Measurements from ENCODE around the gene RAB11FIP3. TPM values are rescaled to one million over a fixed set of nuclear protein-coding genes. Genes with fewer than 3 reads are reported as not detected.

The RAB11FIP3 gene
- total and polyA plus RNA-seq, 2 of the 13 experiments (the other 11 are each of a cell fraction or from before 2014, with no cell fraction given) = 34.3 to 57.6 TPM

- TF ChIP-seq ZNF142 (CRISPR knock-in tag; IDR thresholded peaks at IDR 0.05) (no peak), SAFB2 (CRISPR knock-in tag; IDR thresholded peaks at IDR 0.05; ENCODE audit: borderline replicate concordance, low read depth) (no peak), REL (CRISPR knock-in tag; conservative IDR thresholded peaks at IDR 0.05) (no peak), ZNF33A (CRISPR knock-in tag; IDR thresholded peaks at IDR 0.05; ENCODE audit: borderline replicate concordance) (no peak), TBX2 (CRISPR knock-in tag; IDR thresholded peaks at IDR 0.05; ENCODE audit: borderline replicate concordance) (peak; percentile 75; the same call in 1 of the 2 replicates), TBX3 (IDR thresholded peaks at IDR 0.05; ENCODE audit: borderline replicate concordance) (no peak), REPIN1 (CRISPR knock-in tag; IDR thresholded peaks at IDR 0.05; ENCODE audit: borderline replicate concordance, low read depth) (no peak), ATF4 (CRISPR knock-in tag; IDR thresholded peaks at IDR 0.05) (0 out of 4 replicates have a peak, but pooled peaks of 1 of the 2 experiments have one; percentile 41), ZNF136 (CRISPR knock-in tag; IDR thresholded peaks at IDR 0.05; ENCODE audit: low read depth) (no peak), ZNF660 (CRISPR knock-in tag; IDR thresholded peaks at IDR 0.05; ENCODE audit: borderline replicate concordance, low read depth) (no peak), ZNF747 (CRISPR knock-in tag; IDR thresholded peaks at IDR 0.05; ENCODE audit: borderline replicate concordance) (0 out of 2 replicates have a peak, but pooled peaks have one; percentile 80), E2F1 (CRISPR knock-in tag; IDR thresholded peaks at IDR 0.05) (no peak), BORCS8-MEF2B (CRISPR knock-in tag; IDR thresholded peaks at IDR 0.05) (no peak; the same call in 1 of the 2 replicates), SP140L (CRISPR knock-in tag; IDR thresholded peaks at IDR 0.05; ENCODE audit: borderline replicate concordance) (no peak), ZNF256 (CRISPR knock-in tag; conservative IDR thresholded peaks at IDR 0.05) (no peak), PHF20 (CRISPR knock-in tag; IDR thresholded peaks at IDR 0.05) (0 out of 2 replicates have a peak, but pooled peaks have one; percentile 34), CSRNP1 (CRISPR knock-in tag; IDR thresholded peaks at IDR 0.05) (peak; percentile 54; the same call in 1 of the 2 replicates)
Measured at GRCh38 chr16:543301-544164, 118.1 kb downstream of the RAB11FIP3 start (continued).
